ENCODE results near the gene ZBTB40.

DNA sequence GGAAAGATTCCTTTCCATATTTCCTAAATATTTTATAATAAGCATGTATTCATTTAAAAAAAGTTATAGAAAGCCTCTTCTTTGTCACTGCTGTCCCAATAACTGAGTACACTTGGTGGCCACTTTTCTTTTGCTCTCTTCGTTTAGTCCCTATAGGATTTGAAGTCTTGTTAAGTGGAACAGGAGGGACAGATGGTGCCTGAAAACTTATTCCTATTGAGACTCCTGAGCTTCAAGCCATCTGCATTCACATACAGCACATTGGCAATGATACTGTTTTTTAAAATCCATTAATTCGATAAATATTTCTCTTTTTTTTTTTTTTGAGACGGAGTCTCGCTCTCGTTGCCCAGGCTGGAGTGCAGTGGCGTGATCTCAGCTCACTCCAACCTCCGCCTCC is 2.0 kb upstream of the ZBTB40 start:
- TF ChIP-seq ZNF766 (CRISPR knock-in tag; conservative IDR thresholded peaks at IDR 0.05) (no peak), SAP30 (IDR thresholded peaks at IDR 0.05; ENCODE audit: borderline replicate concordance, insufficient read depth, low read depth, low read length, poor library complexity, severe bottlenecking) (no peak), ZFP1 (CRISPR knock-in tag; IDR thresholded peaks at IDR 0.05) (no peak), HMGN3 (IDR thresholded peaks at IDR 0.05; ENCODE audit: borderline replicate concordance, extremely low read depth, insufficient read length, low read depth, low read length) (no peak), ZNF121 (CRISPR knock-in tag; conservative IDR thresholded peaks at IDR 0.05) (no peak), TCF7 (IDR thresholded peaks at IDR 0.05; ENCODE audit: borderline replicate concordance) (no peak), NCOR1 (IDR thresholded peaks at IDR 0.05) (no peak), OTX1 (CRISPR knock-in tag; IDR thresholded peaks at IDR 0.05) (no peak)
- TF ChIP-seq, protein P1, sequence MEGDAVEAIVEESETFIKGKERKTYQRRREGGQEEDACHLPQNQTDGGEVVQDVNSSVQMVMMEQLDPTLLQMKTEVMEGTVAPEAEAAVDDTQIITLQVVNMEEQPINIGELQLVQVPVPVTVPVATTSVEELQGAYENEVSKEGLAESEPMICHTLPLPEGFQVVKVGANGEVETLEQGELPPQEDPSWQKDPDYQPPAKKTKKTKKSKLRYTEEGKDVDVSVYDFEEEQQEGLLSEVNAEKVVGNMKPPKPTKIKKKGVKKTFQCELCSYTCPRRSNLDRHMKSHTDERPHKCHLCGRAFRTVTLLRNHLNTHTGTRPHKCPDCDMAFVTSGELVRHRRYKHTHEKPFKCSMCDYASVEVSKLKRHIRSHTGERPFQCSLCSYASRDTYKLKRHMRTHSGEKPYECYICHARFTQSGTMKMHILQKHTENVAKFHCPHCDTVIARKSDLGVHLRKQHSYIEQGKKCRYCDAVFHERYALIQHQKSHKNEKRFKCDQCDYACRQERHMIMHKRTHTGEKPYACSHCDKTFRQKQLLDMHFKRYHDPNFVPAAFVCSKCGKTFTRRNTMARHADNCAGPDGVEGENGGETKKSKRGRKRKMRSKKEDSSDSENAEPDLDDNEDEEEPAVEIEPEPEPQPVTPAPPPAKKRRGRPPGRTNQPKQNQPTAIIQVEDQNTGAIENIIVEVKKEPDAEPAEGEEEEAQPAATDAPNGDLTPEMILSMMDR (IDR thresholded peaks at IDR 0.05 in 2 of 3, conservative IDR thresholded peaks at IDR 0.05 in 1 of 3; ENCODE audit: insufficient read depth in 2 of 3, low read depth in 1 of 3, low read length in 3 of 3), result no peak

Data from K562 (cell line).